GM21737 (cell line): ENCODE measurements around the gene LEKR1.

Experiments used
- ATAC-seq: cut with Tn5 transposase; IDR thresholded peaks from one replicate; pipeline ENCODE4 v1.9.1; 2021; ENCODE audit warnings: mild to moderate bottlenecking, moderate library complexity; ENCODE audit not compliant: unreplicated experiment

Gene LEKR1

GRCh38 chr3:157045238-157045850 lies 219.2 kb downstream of the LEKR1 start:
- ATAC-seq, result no peak

- no peak for ATAC-seq
Measured at GRCh38 chr3:157046520-157046919, 220.4 kb downstream of the LEKR1 start.

GRCh38 chr3:157051055-157051454 lies 224.9 kb downstream of the LEKR1 start:
- ATAC-seq, result no peak

GRCh38 chr3:157051591-157051990 lies 225.4 kb downstream of the LEKR1 start:
- ATAC-seq, result no peak

GRCh38 chr3:157056035-157056434 lies 229.9 kb downstream of the LEKR1 start:
- ATAC-seq, result no peak

GRCh38 chr3:157058392-157059071 lies 232.4 kb downstream of the LEKR1 start:
- no peak for ATAC-seq

- no peak for ATAC-seq
Measured at GRCh38 chr3:157059181-157059580, 233.0 kb downstream of the LEKR1 start.

- ATAC-seq, result peak; percentile 56
Measured at GRCh38 chr3:157059661-157060060, 233.5 kb downstream of the LEKR1 start.

- ATAC-seq, result no peak
Measured at GRCh38 chr3:157061265-157061664, 235.1 kb downstream of the LEKR1 start.

- ATAC-seq, result no peak
Measured at GRCh38 chr3:157063469-157063868, 237.3 kb downstream of the LEKR1 start.

GRCh38 chr3:157063926-157064325 lies 237.8 kb downstream of the LEKR1 start:
- no peak for ATAC-seq

GRCh38 chr3:157064402-157064801 lies 238.2 kb downstream of the LEKR1 start:
- ATAC-seq, result peak; percentile 71

- no peak for ATAC-seq
Measured at GRCh38 chr3:157065201-157065600, 239.0 kb downstream of the LEKR1 start.

- ATAC-seq, result no peak
Measured at GRCh38 chr3:157066335-157067098, 240.4 kb downstream of the LEKR1 start.

GRCh38 chr3:157067114-157067513 lies 241.0 kb downstream of the LEKR1 start:
- peak; percentile 45 for ATAC-seq

GRCh38 chr3:157069406-157069805 lies 243.3 kb downstream of the LEKR1 start:
- no peak for ATAC-seq

- no peak for ATAC-seq
Measured at GRCh38 chr3:157069846-157070677, 243.9 kb downstream of the LEKR1 start.

GRCh38 chr3:157070678-157070999 lies 244.5 kb downstream of the LEKR1 start:
- ATAC-seq, result no peak

GRCh38 chr3:157071744-157072525 lies 245.8 kb downstream of the LEKR1 start:
- ATAC-seq, result no peak

GRCh38 chr3:157073810-157074209 lies 247.7 kb downstream of the LEKR1 start:
- no peak for ATAC-seq
